Measurements from ENCODE around the gene GLS.

- TF ChIP-seq CTCF (conservative IDR thresholded peaks at IDR 0.05 in 1 of 2, IDR thresholded peaks at IDR 0.05 in 1 of 2; ENCODE audit: low read depth in 1 of 2, low read length in 2 of 2) (no peak), EZH2 (IDR thresholded peaks at IDR 0.05; ENCODE audit: low read length, missing control alignments) (no peak)
Observed at GRCh38 chr2:190965580-190966222, 85.1 kb downstream of the GLS start.
